ENCODE data around the gene WWOX.

- TF ChIP-seq SMC3 (IDR thresholded peaks at IDR 0.05; ENCODE audit: low read depth, low read length), result no peak
- no peak for TF ChIP-seq POLR2A (IDR thresholded peaks at IDR 0.05; ENCODE audit: low read depth, low read length)
- TF ChIP-seq USF2 (IDR thresholded peaks at IDR 0.05; ENCODE audit: low read depth, low read length), result no peak
Measured at GRCh38 chr16:78494674-78495073, 395.2 kb downstream of the WWOX start.
